GM19025 (cell line): ENCODE data around the gene TC2N.
"Not testable (repeated sequence)": the region's sequence is repeated elsewhere in the genome, so short reads cannot be mapped to it uniquely, and the experiment has no call there.

Experiments
- ATAC-seq: cut with Tn5 transposase; IDR thresholded peaks from one replicate; pipeline ENCODE4 v1.9.1; 2021; ENCODE audit warnings: mild to moderate bottlenecking, low read depth, moderate library complexity; ENCODE audit not compliant: unreplicated experiment

Gene TC2N

GRCh38 chr14:91867316-91867988 is at the start of gene TC2N:
Gene TC2N (minus strand): TSS chr14:91867536. CDS start chr14:91813769, 53,767 bp downstream.
- no peak for ATAC-seq

- ATAC-seq = no peak
Observed at GRCh38 chr14:91912035-91912434, 44.7 kb upstream of the TC2N start.

- no peak for ATAC-seq
Observed at GRCh38 chr14:91911474-91912032, 44.2 kb upstream of the TC2N start.

GRCh38 chr14:91910196-91910595 is 42.9 kb upstream of the TC2N start:
- ATAC-seq = no peak

GRCh38 chr14:91906374-91906773 is 39.0 kb upstream of the TC2N start:
- no peak for ATAC-seq

- ATAC-seq = no peak
Observed at GRCh38 chr14:91904956-91905645, 37.8 kb upstream of the TC2N start.

GRCh38 chr14:91904483-91904882 is 37.1 kb upstream of the TC2N start:
- no peak for ATAC-seq

GRCh38 chr14:91903070-91903469 is 35.7 kb upstream of the TC2N start:
- ATAC-seq = no peak

GRCh38 chr14:91902336-91902735 is 35.0 kb upstream of the TC2N start:
- ATAC-seq = no peak

GRCh38 chr14:91901449-91902226 is 34.3 kb upstream of the TC2N start:
- no peak for ATAC-seq

GRCh38 chr14:91899806-91900205 is 32.5 kb upstream of the TC2N start:
- no peak for ATAC-seq

GRCh38 chr14:91899213-91899612 is 31.9 kb upstream of the TC2N start:
- no peak for ATAC-seq

GRCh38 chr14:91898372-91898771 is 31.0 kb upstream of the TC2N start:
- no peak for ATAC-seq

- not testable (repeated sequence) for ATAC-seq
Observed at GRCh38 chr14:91897716-91898115, 30.4 kb upstream of the TC2N start.

GRCh38 chr14:91897106-91897701 is 29.9 kb upstream of the TC2N start:
- no peak for ATAC-seq

- no peak for ATAC-seq
Observed at GRCh38 chr14:91896419-91896818, 29.1 kb upstream of the TC2N start.

GRCh38 chr14:91893669-91894068 is 26.3 kb upstream of the TC2N start:
- no peak for ATAC-seq

GRCh38 chr14:91893007-91893406 is 25.7 kb upstream of the TC2N start:
- ATAC-seq = no peak

- ATAC-seq = no peak
Observed at GRCh38 chr14:91891721-91892220, 24.4 kb upstream of the TC2N start.

GRCh38 chr14:91891101-91891500 is 23.8 kb upstream of the TC2N start:
- no peak for ATAC-seq
